ENCODE measurements around the gene CD37.
A peak's percentile ranks its signal among the peaks of the same experiment; 100 is the strongest.
"Not testable (repeated sequence)": the region's sequence is repeated elsewhere in the genome, so short reads cannot be mapped to it uniquely, and the experiment has no call there.

Gene CD37

DNA sequence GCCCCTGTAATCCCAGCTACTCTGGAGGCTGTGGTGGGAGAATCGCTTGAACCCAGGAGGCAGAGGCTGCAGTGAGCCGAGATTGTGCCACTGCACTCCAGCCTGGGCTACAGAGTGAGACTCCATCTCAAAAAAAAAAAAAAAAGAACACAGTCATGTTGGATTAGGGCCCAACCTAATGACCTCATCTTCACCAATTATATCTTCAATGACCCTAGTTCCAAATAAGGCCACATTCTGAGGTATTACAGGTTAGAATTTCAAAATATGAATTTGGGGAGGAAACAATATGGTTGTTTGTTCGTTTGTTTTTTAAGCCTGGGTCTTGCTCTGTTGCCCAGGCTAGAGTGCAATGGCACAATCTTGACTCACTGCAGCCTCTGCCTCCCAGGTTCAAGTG lies 38.0 kb downstream of the CD37 start:
- H3K4me3 Mint-ChIP-seq; H3K4me1 Mint-ChIP-seq (ENCODE audit: low read depth); H3K9me3 Mint-ChIP-seq; H3K36me3 Mint-ChIP-seq (ENCODE audit: low read depth); H3K27me3 Mint-ChIP-seq (ENCODE audit: low read depth); H3K27ac Mint-ChIP-seq: not testable (repeated sequence)

GRCh38 chr19:49374665-49375434 lies 39.6 kb downstream of the CD37 start:
- Mint-ChIP-seq H3K27ac (no peak overlapping the region), H3K4me1 (ENCODE audit: low read depth) (no peaks in the 10 kb centered on the region), H3K9me3 (no peaks in the 10 kb centered on the region), H3K27me3 (ENCODE audit: low read depth) (peaks cover 8% of the 10 kb centered on the region), H3K4me3 (no peak overlapping the region), H3K36me3 (ENCODE audit: low read depth) (no peaks in the 10 kb centered on the region)

DNA sequence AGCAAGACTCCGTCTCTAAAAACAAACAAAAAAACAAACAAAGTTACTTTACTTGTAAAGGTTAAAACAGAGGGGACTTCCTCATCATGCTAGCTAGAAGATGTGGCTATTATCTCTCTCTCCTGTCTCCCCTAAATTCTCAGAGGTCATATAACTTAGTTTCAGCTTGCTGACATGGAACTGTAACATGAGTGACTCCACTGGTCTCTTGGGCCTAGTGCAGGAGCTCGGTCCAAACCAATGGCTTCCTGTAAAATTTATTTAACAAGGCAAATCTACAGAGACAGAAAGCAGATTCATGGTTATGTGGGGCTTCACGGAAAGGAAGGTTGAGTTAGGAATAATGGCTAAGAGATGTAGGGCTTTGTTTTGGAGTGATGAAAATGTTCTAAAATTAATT lies 43.3 kb downstream of the CD37 start:
- H3K27me3 Mint-ChIP-seq (ENCODE audit: low read depth): peaks cover 14% of the 10 kb centered on the region
- H3K4me1 Mint-ChIP-seq (ENCODE audit: low read depth): no peaks in the 10 kb centered on the region
- H3K4me3 Mint-ChIP-seq: no peak overlapping the region
- peaks cover 2% of the 10 kb centered on the region for H3K36me3 Mint-ChIP-seq (ENCODE audit: low read depth)
- peaks cover 4% of the 10 kb centered on the region for H3K9me3 Mint-ChIP-seq
- H3K27ac Mint-ChIP-seq: no peak overlapping the region

- Mint-ChIP-seq H3K9me3 (peaks cover 4% of the 10 kb centered on the region), H3K36me3 (ENCODE audit: low read depth) (peaks cover 2% of the 10 kb centered on the region), H3K27me3 (ENCODE audit: low read depth) (peaks cover 16% of the 10 kb centered on the region), H3K27ac (no peak overlapping the region), H3K4me3 (no peak overlapping the region), H3K4me1 (ENCODE audit: low read depth) (no peaks in the 10 kb centered on the region)
Observed at GRCh38 chr19:49380391-49380790, 45.2 kb downstream of the CD37 start.

GRCh38 chr19:49382639-49383038 lies 47.4 kb downstream of the CD37 start:
- Mint-ChIP-seq H3K4me1 (ENCODE audit: low read depth) (no peaks in the 10 kb centered on the region), H3K9me3 (peaks cover 4% of the 10 kb centered on the region), H3K36me3 (ENCODE audit: low read depth) (peaks cover 2% of the 10 kb centered on the region), H3K27me3 (ENCODE audit: low read depth) (peaks cover 17% of the 10 kb centered on the region), H3K4me3 (no peak overlapping the region), H3K27ac (no peak overlapping the region)

DNA sequence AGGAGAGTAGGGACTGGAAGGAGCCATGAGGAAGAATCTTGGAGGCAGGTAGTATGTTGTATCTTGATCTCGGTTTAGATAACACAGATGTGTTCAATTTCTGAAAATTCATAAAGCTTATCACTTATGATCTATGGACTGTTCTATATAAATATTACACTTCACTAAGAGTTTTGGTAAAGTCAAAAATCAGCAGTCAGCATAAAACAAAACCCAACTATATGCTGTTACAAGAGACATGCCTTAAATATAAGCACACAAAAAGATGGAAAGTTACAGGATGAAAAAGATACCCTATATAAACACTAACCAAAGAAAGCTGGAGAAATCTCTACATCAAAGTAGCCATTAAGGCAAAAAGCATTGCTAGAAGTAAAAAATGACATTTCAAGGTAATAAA lies 48.4 kb downstream of the CD37 start:
- H3K36me3 Mint-ChIP-seq (ENCODE audit: low read depth): peaks cover 2% of the 10 kb centered on the region
- H3K9me3 Mint-ChIP-seq: peaks cover 4% of the 10 kb centered on the region
- H3K27ac Mint-ChIP-seq: no peak overlapping the region
- H3K4me1 Mint-ChIP-seq (ENCODE audit: low read depth): peaks cover under 1% of the 10 kb centered on the region
- peaks cover 17% of the 10 kb centered on the region for H3K27me3 Mint-ChIP-seq (ENCODE audit: low read depth)
- H3K4me3 Mint-ChIP-seq: no peak overlapping the region

- Mint-ChIP-seq H3K27ac (peak within 1 kb of the TSS; percentile 57), H3K4me1 (ENCODE audit: low read depth) (peaks cover 14% of the 10 kb centered on the region), H3K9me3 (no peaks in the 10 kb centered on the region), H3K4me3 (no peak within 1 kb of the TSS), H3K27me3 (ENCODE audit: low read depth) (peaks cover 13% of the 10 kb centered on the region), H3K36me3 (ENCODE audit: low read depth) (no peaks in the 10 kb centered on the region)
Observed at GRCh38 chr19:49387936-49388372, 52.7 kb downstream of the CD37 start, which contains the start of gene KASH5. TSS of gene KASH5 (plus strand) at chr19:49388249. CDS start at chr19:49390884, 2,635 bp downstream.

- no peaks in the 10 kb centered on the region for H3K36me3 Mint-ChIP-seq (ENCODE audit: low read depth)
- H3K27me3 Mint-ChIP-seq (ENCODE audit: low read depth): peaks cover 9% of the 10 kb centered on the region
- H3K9me3 Mint-ChIP-seq: no peaks in the 10 kb centered on the region
- H3K27ac Mint-ChIP-seq: no peak overlapping the region
- peaks cover 14% of the 10 kb centered on the region for H3K4me1 Mint-ChIP-seq (ENCODE audit: low read depth)
- H3K4me3 Mint-ChIP-seq: no peak overlapping the region
Observed at GRCh38 chr19:49389406-49389805, 54.2 kb downstream of the CD37 start.

Data from T-helper 1 cell treated with Interleukin-12 subunit alpha and Interleukin-12 subunit beta and Interleukin-4 antibody, amounts not matched to agents 30 μg/mL and 1 μg/mL, for 36 hours (primary cell).